ENCODE results near the gene TGFBI. TPM values are rescaled to one million over a fixed set of nuclear protein-coding genes. Genes with fewer than 3 reads are reported as not detected.

Gene TGFBI
- total RNA-seq, 1 donor from 2014 or later: 453 TPM

GRCh38 chr5:136076067-136076466 lies 47.3 kb downstream of the TGFBI start:
- H3K27me3 ChIP-seq (ENCODE audit: control insufficient read depth, insufficient read depth, low read length): peaks cover 2% of the 10 kb centered on the region
- TF ChIP-seq, protein P1, sequence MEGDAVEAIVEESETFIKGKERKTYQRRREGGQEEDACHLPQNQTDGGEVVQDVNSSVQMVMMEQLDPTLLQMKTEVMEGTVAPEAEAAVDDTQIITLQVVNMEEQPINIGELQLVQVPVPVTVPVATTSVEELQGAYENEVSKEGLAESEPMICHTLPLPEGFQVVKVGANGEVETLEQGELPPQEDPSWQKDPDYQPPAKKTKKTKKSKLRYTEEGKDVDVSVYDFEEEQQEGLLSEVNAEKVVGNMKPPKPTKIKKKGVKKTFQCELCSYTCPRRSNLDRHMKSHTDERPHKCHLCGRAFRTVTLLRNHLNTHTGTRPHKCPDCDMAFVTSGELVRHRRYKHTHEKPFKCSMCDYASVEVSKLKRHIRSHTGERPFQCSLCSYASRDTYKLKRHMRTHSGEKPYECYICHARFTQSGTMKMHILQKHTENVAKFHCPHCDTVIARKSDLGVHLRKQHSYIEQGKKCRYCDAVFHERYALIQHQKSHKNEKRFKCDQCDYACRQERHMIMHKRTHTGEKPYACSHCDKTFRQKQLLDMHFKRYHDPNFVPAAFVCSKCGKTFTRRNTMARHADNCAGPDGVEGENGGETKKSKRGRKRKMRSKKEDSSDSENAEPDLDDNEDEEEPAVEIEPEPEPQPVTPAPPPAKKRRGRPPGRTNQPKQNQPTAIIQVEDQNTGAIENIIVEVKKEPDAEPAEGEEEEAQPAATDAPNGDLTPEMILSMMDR (IDR thresholded peaks at IDR 0.05; ENCODE audit: insufficient read depth, low read length, poor library complexity, severe bottlenecking): no peak
- DNase-seq (ENCODE audit: low read depth): no peak
- no peak overlapping the region for H3K4me3 ChIP-seq (ENCODE audit: low read depth, low read length)
- H3K36me3 ChIP-seq (ENCODE audit: control insufficient read depth, insufficient read depth, low read length): no peaks in the 10 kb centered on the region

DNA sequence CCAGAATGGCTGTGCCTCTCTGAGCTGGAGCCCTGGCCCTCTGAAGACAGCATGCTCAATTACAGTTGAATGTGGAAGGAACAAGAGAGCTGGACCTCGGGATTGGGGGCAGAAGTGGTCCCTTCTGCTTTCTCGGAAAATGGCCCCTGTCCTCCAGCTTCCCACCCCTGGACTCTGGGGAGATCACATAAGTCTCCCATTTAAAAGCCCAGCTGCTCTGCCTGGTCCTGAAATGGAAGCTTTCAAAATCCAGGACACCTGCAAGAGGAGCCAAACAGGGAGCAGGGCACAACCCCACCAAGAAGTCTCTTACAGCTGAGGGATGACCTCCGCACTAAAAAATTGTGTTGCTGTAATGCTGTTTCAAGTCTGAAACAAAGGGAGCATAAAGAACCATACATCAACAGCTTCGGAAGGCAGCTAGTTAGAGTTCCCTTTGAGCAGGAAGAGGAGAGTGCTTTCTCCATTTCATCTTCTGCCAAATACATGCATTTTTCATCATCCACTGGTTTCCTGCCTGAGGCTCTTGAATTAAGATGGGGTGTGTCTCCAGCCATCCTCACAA lies 48.2 kb downstream of the TGFBI start:
- TF ChIP-seq, protein P1 (IDR thresholded peaks at IDR 0.05; ENCODE audit: insufficient read depth, low read length, poor library complexity, severe bottlenecking): no peak
- DNase-seq (ENCODE audit: low read depth): no peak
- Histone ChIP-seq H3K36me3 (ENCODE audit: control insufficient read depth, insufficient read depth, low read length) (no peaks in the 10 kb centered on the region), H3K27me3 (ENCODE audit: control insufficient read depth, insufficient read depth, low read length) (peaks cover 2% of the 10 kb centered on the region), H3K4me3 (ENCODE audit: low read depth, low read length) (no peak overlapping the region)

DNA sequence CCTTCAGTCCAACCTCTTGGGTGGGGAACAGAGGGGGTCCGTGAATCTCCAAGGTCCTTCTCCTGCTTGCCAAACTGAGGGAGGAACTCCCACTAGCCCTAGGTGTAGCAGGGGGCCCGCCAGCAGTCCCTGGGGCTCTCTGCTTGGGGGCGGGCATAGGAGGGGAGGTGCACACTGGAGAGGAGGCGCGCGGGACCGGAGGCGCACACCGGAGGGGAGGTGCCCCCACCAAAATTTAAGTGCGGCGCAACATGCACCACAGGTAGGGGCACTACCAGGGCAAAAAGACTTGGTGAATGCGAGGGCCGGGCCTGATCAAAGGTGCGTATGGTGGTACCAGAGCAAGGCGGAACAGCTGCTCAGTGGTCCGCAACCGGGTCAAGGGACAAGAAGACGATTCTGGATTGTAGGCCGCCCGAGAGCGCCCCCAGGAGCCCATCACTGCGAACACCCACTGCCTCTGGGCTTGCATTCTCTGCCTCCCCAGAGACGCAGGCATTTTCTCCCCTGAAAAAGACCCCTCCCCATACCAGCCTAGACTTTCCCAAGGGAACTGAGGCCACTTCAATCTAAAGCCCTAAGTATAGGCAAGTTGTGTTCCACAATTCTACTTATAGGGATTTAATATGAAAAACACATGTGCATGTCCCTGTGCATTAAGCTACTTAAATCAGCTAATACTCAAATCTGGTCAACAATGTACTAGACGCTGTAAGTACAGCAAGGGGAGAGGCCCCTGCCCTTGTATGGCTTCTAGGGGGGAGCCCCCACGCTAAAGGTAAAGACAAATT lies 50.6 kb downstream of the TGFBI start:
- Histone ChIP-seq H3K27me3 (ENCODE audit: control insufficient read depth, insufficient read depth, low read length) (peaks cover 2% of the 10 kb centered on the region), H3K36me3 (ENCODE audit: control insufficient read depth, insufficient read depth, low read length) (no peaks in the 10 kb centered on the region), H3K4me3 (ENCODE audit: low read depth, low read length) (peak overlapping the region; percentile 70)
- DNase-seq (ENCODE audit: low read depth): no peak
- TF ChIP-seq, protein P1 (IDR thresholded peaks at IDR 0.05; ENCODE audit: insufficient read depth, low read length, poor library complexity, severe bottlenecking): peak; percentile 28

- Histone ChIP-seq H3K36me3 (ENCODE audit: control insufficient read depth, insufficient read depth, low read length) (no peaks in the 10 kb centered on the region), H3K4me3 (ENCODE audit: low read depth, low read length) (peak overlapping the region; percentile 70), H3K27me3 (ENCODE audit: control insufficient read depth, insufficient read depth, low read length) (peaks cover 2% of the 10 kb centered on the region)
- TF ChIP-seq, protein P1 (IDR thresholded peaks at IDR 0.05; ENCODE audit: insufficient read depth, low read length, poor library complexity, severe bottlenecking): no peak
- no peak for DNase-seq (ENCODE audit: low read depth)
These were observed 51.3 kb downstream of the TGFBI start for GRCh38 chr5:136080113-136080482.

GRCh38 chr5:136080483-136081216 lies 51.9 kb downstream of the TGFBI start:
- Histone ChIP-seq H3K36me3 (ENCODE audit: control insufficient read depth, insufficient read depth, low read length) (no peaks in the 10 kb centered on the region), H3K27me3 (ENCODE audit: control insufficient read depth, insufficient read depth, low read length) (peaks cover 2% of the 10 kb centered on the region), H3K4me3 (ENCODE audit: low read depth, low read length) (peak overlapping the region; percentile 70)
- TF ChIP-seq, protein P1 (IDR thresholded peaks at IDR 0.05; ENCODE audit: insufficient read depth, low read length, poor library complexity, severe bottlenecking): no peak
- peak; percentile 84 for DNase-seq (ENCODE audit: low read depth)
